GM12892 (cell line): ENCODE data around the gene NR2C2AP.

ENCODE experiments used
- POLR2A ChIP-seq: IDR thresholded peaks from 2 replicates; pipeline ENCODE4 v1.6.1; 2011; ENCODE audit warnings: low read depth, low read length, control low read depth
- TAF1 ChIP-seq: IDR thresholded peaks from 2 replicates; pipeline ENCODE4 v1.6.1; 2011; ENCODE audit warnings: low read depth, mild to moderate bottlenecking, control low read depth, low read length, borderline replicate concordance

DNA sequence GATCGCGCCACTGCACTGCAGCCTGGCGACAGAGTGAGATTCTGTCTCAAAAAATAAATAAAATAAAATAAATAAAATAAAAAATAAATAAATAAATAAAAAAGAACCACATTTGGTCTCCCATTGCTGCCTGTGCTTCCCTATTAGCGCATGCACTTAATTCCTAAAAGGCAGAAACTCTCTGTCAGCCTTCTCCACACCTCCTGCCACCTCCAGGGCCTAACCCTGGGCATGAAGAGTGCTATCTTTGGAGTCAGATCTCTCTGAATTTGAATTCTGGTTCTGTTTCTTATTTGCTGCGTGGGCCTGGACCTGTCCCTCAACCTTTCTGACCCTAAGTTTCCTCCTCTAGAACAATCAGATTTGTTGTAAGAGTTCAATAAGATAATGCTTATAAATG is 19.8 kb upstream of the NR2C2AP start:
- TF ChIP-seq TAF1 (no peak), POLR2A (no peak)
